SK-N-SH treated with all-trans-retinoic acid at 6 μM for 48 hours (cell line): ENCODE results near the gene HERC2.

Experiments
- ATAC-seq: fragments of 200-7000 bp; cut with Tn5 transposase; 3 replicates; pipeline ENCODE4 v1.9.1; 2020; ENCODE audit warnings: mild to moderate bottlenecking, moderate library complexity
- ARNTL ChIP-seq: fragments of 450-650 bp; formaldehyde crosslinking; IDR thresholded peaks from 2 replicates; pipeline ENCODE4 v1.5.0; 2020; ENCODE audit warnings: low read depth, mild to moderate bottlenecking, moderate library complexity, borderline replicate concordance
- BACH2 ChIP-seq: fragments of 250-450 bp; sonication (Bioruptor Pico); IDR thresholded peaks from 2 replicates; pipeline ENCODE4 v1.9.0; 2021; ENCODE audit warnings: mild to moderate bottlenecking, borderline replicate concordance
- CREB5 ChIP-seq: fragments of 250-450 bp; sonication (Bioruptor Pico); IDR thresholded peaks from 2 replicates; pipeline ENCODE4 v1.5.1; 2020; ENCODE audit warnings: low read depth, mild to moderate bottlenecking, moderate library complexity
- CSDC2 ChIP-seq: fragments of 250-450 bp; sonication (Bioruptor Pico); IDR thresholded peaks from 2 replicates; pipeline ENCODE4 v1.5.0; 2020; ENCODE audit warnings: mild to moderate bottlenecking, moderate library complexity
- ESRRG ChIP-seq: fragments of 250-450 bp; sonication (Bioruptor Pico); IDR thresholded peaks from 2 replicates; pipeline ENCODE4 v1.6.1; 2021; ENCODE audit warnings: mild to moderate bottlenecking
- GLIS3 ChIP-seq: fragments of 250-450 bp; sonication (Bioruptor Pico); IDR thresholded peaks from 2 replicates; pipeline ENCODE4 v1.5.0; 2020; ENCODE audit warnings: mild to moderate bottlenecking, moderate library complexity
- OSR1 ChIP-seq: fragments of 250-450 bp; sonication (Bioruptor Pico); IDR thresholded peaks from 2 replicates; pipeline ENCODE4 v1.8.0; 2022; ENCODE audit warnings: moderate library complexity, mild to moderate bottlenecking, inconsistent platforms
- PATZ1 ChIP-seq: fragments of 250-450 bp; sonication (Bioruptor Pico); IDR thresholded peaks from 2 replicates; pipeline ENCODE4 v1.8.0; 2020; ENCODE audit warnings: mild to moderate bottlenecking, moderate library complexity, borderline replicate concordance
- PPARA ChIP-seq: fragments of 250-450 bp; sonication (Bioruptor Pico); IDR thresholded peaks from 2 replicates; pipeline ENCODE4 v1.5.0; 2020; ENCODE audit warnings: mild to moderate bottlenecking, borderline replicate concordance
- RARB ChIP-seq: fragments of 250-450 bp; sonication (Bioruptor Pico); IDR thresholded peaks from 2 replicates; pipeline ENCODE4 v1.8.0; 2021; ENCODE audit warnings: mild to moderate bottlenecking, moderate library complexity
- TCF4 ChIP-seq: fragments of 250-450 bp; sonication (Bioruptor Pico); IDR thresholded peaks from 2 replicates; pipeline ENCODE4 v1.8.0; 2021; ENCODE audit warnings: mild to moderate bottlenecking, moderate library complexity, borderline replicate concordance
- TOX ChIP-seq: fragments of 250-450 bp; sonication (Bioruptor Pico); IDR thresholded peaks from 2 replicates; pipeline ENCODE4 v1.8.0; 2021; ENCODE audit warnings: mild to moderate bottlenecking, moderate library complexity, borderline replicate concordance
- TSHZ2 ChIP-seq: fragments of 250-450 bp; sonication (Bioruptor Pico); IDR thresholded peaks from 2 replicates; pipeline ENCODE4 v1.5.0; 2020; ENCODE audit warnings: mild to moderate bottlenecking, moderate library complexity
- ZC3H10 ChIP-seq: fragments of 250-450 bp; sonication (Bioruptor Pico); IDR thresholded peaks from 2 replicates; pipeline ENCODE4 v1.5.1; 2021; ENCODE audit warnings: mild to moderate bottlenecking, moderate library complexity
- ZFP3 ChIP-seq: fragments of 250-450 bp; sonication (Bioruptor Pico); IDR thresholded peaks from 2 replicates; pipeline ENCODE4 v1.5.0; 2020; ENCODE audit warnings: mild to moderate bottlenecking, moderate library complexity
- ZFP30 ChIP-seq: fragments of 450-650 bp; formaldehyde crosslinking; IDR thresholded peaks from 2 replicates; pipeline ENCODE4 v1.5.0; 2022; ENCODE audit warnings: mild to moderate bottlenecking, moderate library complexity
- ZNF565 ChIP-seq: fragments of 450-650 bp; formaldehyde crosslinking; conservative IDR thresholded peaks from 2 replicates; pipeline ENCODE4 v1.5.0; 2020; ENCODE audit warnings: low read depth, mild to moderate bottlenecking, moderate library complexity
- ZNF70 ChIP-seq: fragments of 450-650 bp; formaldehyde crosslinking; IDR thresholded peaks from 2 replicates; pipeline ENCODE4 v1.5.0; 2020; ENCODE audit warnings: mild to moderate bottlenecking, moderate library complexity

Gene HERC2

GRCh38 chr15:28269097-28269496, 52.9 kb downstream of the HERC2 start:
- ATAC-seq = no peak
- TF ChIP-seq ZC3H10 (no peak), ZNF565 (CRISPR knock-in tag) (no peak), CSDC2 (CRISPR knock-in tag) (no peak), GLIS3 (CRISPR knock-in tag) (no peak), TSHZ2 (CRISPR knock-in tag) (no peak), PPARA (no peak), ARNTL (CRISPR knock-in tag) (no peak), CREB5 (CRISPR knock-in tag) (no peak), ZFP3 (CRISPR knock-in tag) (no peak), TOX (CRISPR knock-in tag) (no peak), OSR1 (CRISPR knock-in tag) (no peak), BACH2 (no peak)

GRCh38 chr15:28267727-28268126, 54.3 kb downstream of the HERC2 start:
- TF ChIP-seq ESRRG (no peak), OSR1 (CRISPR knock-in tag) (no peak)
- ATAC-seq = no peak

GRCh38 chr15:28265334-28266019, 56.5 kb downstream of the HERC2 start:
- ATAC-seq = no peak
- no peak for TF ChIP-seq ZNF70 (CRISPR knock-in tag)
- TF ChIP-seq ZC3H10 = no peak
- no peak for TF ChIP-seq BACH2
- TF ChIP-seq ZFP3 (CRISPR knock-in tag) = no peak

- ATAC-seq = no peak
- TF ChIP-seq ZFP30 (CRISPR knock-in tag) (no peak), BACH2 (no peak), TCF4 (CRISPR knock-in tag) (no peak)
These were observed 57.8 kb downstream of the HERC2 start for GRCh38 chr15:28264166-28264565.

GRCh38 chr15:28262438-28262837, 59.5 kb downstream of the HERC2 start:
- no peak for TF ChIP-seq CREB5 (CRISPR knock-in tag)
- no peak for TF ChIP-seq TOX (CRISPR knock-in tag)
- TF ChIP-seq ZNF565 (CRISPR knock-in tag) = no peak
- no peak for TF ChIP-seq PATZ1
- TF ChIP-seq RARB (CRISPR knock-in tag) = no peak
- TF ChIP-seq ARNTL (CRISPR knock-in tag) = no peak
- no peak for TF ChIP-seq TSHZ2 (CRISPR knock-in tag)
- TF ChIP-seq ZFP30 (CRISPR knock-in tag) = no peak
- TF ChIP-seq, all 23 proteins: peak for 0
- ATAC-seq = no peak
